Urinary bladder (tissue), 4 donors: ENCODE results near the gene RCBTB2. TPM values are rescaled to one million over a fixed set of nuclear protein-coding genes. Genes with fewer than 3 reads are reported as not detected.

Experiments used
- DNase-seq: peaks from one replicate; pipeline ENCODE4 v3.0.0-alpha.2; 2015; ENCODE audit errors: extremely low spot score
- H3K27ac ChIP-seq: one replicate; pipeline ENCODE4 v1.5.1; 2013; ENCODE audit warnings: low read depth, mild to moderate bottlenecking, moderate library complexity
- H3K36me3 ChIP-seq: one replicate; pipeline ENCODE4 v1.6.1; 2013; ENCODE audit warnings: mild to moderate bottlenecking, moderate library complexity; ENCODE audit not compliant: insufficient read depth
- H3K4me1 ChIP-seq: one replicate; pipeline ENCODE4 v1.6.1; 2013; ENCODE audit warnings: mild to moderate bottlenecking, moderate library complexity; ENCODE audit not compliant: insufficient read depth
- H3K4me3 ChIP-seq: one replicate; pipeline ENCODE4 v1.5.1; 2013; ENCODE audit warnings: low read depth, low read length
- WGBS: extraction: QIAGEN DNeasy Blood & Tissue Kit; methylation state at CpG from one replicate; pipeline ENCODE4 v1.1.7; 2013; 5-methylcytosine and 5-hydroxymethylcytosine counted together
- polyA plus RNA-seq: library from polyadenylated mRNA; stranded (reverse); fragments of 200-250 nt; gene quantifications from one replicate; pipeline ENCODE4 v1.2.3, GENCODE V29; 2013
- total RNA-seq: library from RNA; depleted of rRNA; stranded (reverse); fragments of >200 nt; gene quantifications from one replicate; pipeline ENCODE4 v1.2.3, GENCODE V29; 2014
- donor health status: healthy with polysubstance abuse.
- donor health status: healthy.

RCBTB2 gene
- total and polyA plus RNA-seq, 2 donors, result 16.9 to 36.0 TPM

- no peaks in the 10 kb centered on the region for H3K4me1 ChIP-seq
- no peaks in the 10 kb centered on the region for H3K36me3 ChIP-seq
- H3K27ac ChIP-seq, result no peak overlapping the region
- no peak overlapping the region for H3K4me3 ChIP-seq
- 88% methylated on average over 4 of the region's 4 CpGs for WGBS
- DNase-seq, result no peak
Measured at GRCh38 chr13:48505012-48505411, 27.9 kb downstream of the RCBTB2 start.

DNA sequence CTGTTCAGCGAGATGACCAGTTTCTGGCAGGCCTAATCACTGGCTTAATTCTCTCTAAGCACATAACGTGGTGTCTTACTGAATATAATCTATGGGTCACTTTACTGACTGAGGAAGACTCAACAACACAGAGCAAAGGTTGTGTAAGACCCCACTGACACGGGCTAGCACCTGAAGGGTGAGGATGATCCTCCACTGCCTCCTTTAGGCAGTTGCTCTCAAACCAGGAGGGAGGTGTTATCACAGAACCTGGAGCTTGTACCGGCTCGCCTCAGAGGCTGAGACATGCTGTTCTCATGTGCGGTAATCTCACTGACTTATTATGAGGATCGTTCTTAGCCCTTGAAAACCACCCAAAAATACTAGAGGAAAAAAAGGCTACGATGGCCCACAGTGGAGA, 28.3 kb downstream of the RCBTB2 start:
- Histone ChIP-seq H3K4me3 (no peak overlapping the region), H3K36me3 (no peaks in the 10 kb centered on the region), H3K27ac (no peak overlapping the region), H3K4me1 (no peaks in the 10 kb centered on the region)
- DNase-seq, result no peak
- WGBS, result 87% methylated on average over 8 of the region's 8 CpGs

GRCh38 chr13:48502601-48503319, 30.1 kb downstream of the RCBTB2 start:
- WGBS, result 90% methylated on average over 19 of the region's 19 CpGs
- no peak for DNase-seq
- no peak overlapping the region for H3K4me3 ChIP-seq
- no peaks in the 10 kb centered on the region for H3K4me1 ChIP-seq
- H3K27ac ChIP-seq, result no peak overlapping the region
- H3K36me3 ChIP-seq, result no peaks in the 10 kb centered on the region

DNA sequence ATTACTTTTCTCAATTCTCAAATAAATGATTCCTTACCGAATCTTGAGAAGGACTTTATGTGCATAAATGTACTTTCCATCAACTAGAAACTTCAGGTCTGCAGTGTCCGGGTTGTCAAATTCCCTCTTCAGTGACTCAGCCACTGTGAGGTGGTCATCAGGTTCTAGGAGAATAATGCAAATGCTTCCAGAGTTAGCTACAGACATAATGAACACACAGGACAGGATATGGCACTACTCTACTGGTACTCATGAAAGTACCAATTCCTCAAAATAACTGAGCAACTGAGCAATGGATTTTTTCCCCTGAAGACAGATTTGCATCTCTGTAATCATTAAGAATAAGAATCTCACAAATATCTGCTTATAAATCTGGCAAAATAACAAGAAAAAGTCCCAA, 31.2 kb downstream of the RCBTB2 start:
- Histone ChIP-seq H3K4me1 (no peaks in the 10 kb centered on the region), H3K4me3 (no peak overlapping the region), H3K36me3 (no peaks in the 10 kb centered on the region), H3K27ac (no peak overlapping the region)
- WGBS, result 97% methylated on average over 2 of the region's 2 CpGs
- DNase-seq, result no peak

- Histone ChIP-seq H3K36me3 (no peaks in the 10 kb centered on the region), H3K27ac (no peak overlapping the region), H3K4me3 (no peak overlapping the region), H3K4me1 (no peaks in the 10 kb centered on the region)
- no peak for DNase-seq
- 75% methylated on average over 4 of the region's 4 CpGs for WGBS
Measured at GRCh38 chr13:48500652-48501197, 32.2 kb downstream of the RCBTB2 start.

DNA sequence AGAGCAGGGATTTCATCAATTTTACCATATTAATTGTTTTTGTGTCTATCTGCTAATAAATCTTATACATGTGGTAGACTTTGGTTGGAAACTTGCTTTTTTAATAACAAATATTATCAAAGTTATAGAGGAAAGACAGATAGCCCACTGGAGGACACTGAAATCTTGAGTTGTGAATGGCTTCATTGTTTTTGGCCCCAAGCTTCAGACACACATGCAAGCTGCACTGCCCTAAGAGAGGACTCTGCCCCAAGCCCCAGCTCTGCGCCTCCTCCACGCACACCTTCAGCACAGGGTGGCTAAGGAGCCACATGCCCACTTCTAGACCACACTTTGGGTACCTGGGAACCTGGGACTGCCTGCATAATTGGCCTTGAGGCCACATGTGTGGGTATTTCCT, 35.2 kb downstream of the RCBTB2 start:
- no peak overlapping the region for H3K27ac ChIP-seq
- no peaks in the 10 kb centered on the region for H3K4me1 ChIP-seq
- H3K4me3 ChIP-seq, result no peak overlapping the region
- DNase-seq, result no peak
- no peaks in the 10 kb centered on the region for H3K36me3 ChIP-seq
- 94% methylated on average over 2 of the region's 2 CpGs for WGBS

DNA sequence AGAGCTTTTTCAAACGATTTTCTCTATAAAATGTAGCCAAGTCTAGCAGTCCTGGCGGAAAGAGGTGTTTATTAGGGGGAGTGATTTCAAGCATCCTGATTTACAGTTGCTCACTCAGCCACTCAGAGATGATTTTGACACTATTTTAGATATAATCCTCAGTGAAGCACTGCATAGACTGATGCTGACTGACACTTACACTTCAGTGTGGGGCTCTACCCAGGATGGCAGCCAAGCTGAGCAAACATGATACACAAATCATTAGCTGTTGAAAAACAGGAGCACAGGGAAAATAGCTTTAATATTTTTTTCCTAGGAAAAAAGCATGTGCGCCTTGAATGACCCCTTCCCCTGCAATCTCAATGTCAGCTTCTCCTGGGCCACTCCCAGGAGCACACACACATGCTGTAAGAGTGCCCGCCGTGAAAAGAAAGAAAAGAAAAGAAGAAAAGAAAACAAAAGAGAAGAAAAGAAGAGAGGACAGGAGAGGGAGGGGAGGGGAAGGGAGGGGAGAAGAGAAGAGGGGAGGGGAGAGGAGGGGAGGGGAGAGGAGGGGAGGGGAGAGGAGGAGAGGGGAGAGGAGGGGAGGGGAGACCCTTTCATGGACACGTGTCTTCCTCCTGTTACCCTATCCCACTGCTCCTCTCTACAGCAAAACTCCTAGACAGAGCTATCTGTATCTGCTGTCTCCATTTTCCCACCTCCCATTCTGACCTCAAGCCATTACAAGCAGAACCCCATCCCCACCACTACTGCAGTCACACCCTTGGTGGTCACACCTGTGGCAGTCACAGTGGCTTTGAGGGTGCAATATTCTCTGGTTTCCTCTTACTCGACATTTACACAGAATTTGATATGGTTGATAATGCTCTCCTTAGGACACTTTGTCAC, 36.4 kb downstream of the RCBTB2 start:
- H3K36me3 ChIP-seq, result no peaks in the 10 kb centered on the region
- no peaks in the 10 kb centered on the region for H3K4me1 ChIP-seq
- WGBS, result 68% methylated on average over 7 of the region's 7 CpGs
- no peak for DNase-seq
- no peak overlapping the region for H3K27ac ChIP-seq
- no peak overlapping the region for H3K4me3 ChIP-seq

- Histone ChIP-seq H3K27ac (no peak overlapping the region), H3K4me3 (no peak overlapping the region), H3K36me3 (no peaks in the 10 kb centered on the region), H3K4me1 (no peaks in the 10 kb centered on the region)
- WGBS, result 81% methylated on average over 1 of the region's 1 CpG
- DNase-seq, result no peak
Measured at GRCh38 chr13:48494874-48495273, 38.0 kb downstream of the RCBTB2 start.

DNA sequence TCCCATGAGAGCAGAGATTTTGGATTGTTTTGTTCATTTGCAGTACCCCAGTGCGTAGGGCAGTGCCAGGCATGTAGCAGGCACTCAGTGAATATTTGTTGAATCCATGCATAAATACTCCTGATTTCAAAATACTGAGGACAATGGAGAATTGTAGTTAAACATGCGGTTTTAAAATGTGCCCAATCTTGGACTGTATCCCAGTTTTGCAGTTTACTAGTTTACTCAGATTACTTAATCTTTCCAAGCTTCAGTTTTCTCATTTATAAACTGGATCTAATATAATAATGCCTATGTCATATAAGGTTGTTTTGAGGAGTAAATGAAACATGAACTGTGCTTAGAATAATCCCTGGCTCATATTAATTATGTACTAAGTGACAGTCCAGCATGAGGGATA, 39.0 kb downstream of the RCBTB2 start:
- WGBS, result 73% methylated on average over 2 of the region's 2 CpGs
- DNase-seq, result no peak
- no peak overlapping the region for H3K4me3 ChIP-seq
- no peaks in the 10 kb centered on the region for H3K36me3 ChIP-seq
- H3K27ac ChIP-seq, result no peak overlapping the region
- H3K4me1 ChIP-seq, result no peaks in the 10 kb centered on the region

- Histone ChIP-seq H3K4me1 (no peaks in the 10 kb centered on the region), H3K27ac (peak overlapping the region; percentile 63), H3K36me3 (no peaks in the 10 kb centered on the region), H3K4me3 (no peak overlapping the region)
- no peak for DNase-seq
- WGBS, result 73% methylated on average over 4 of the region's 4 CpGs
Measured at GRCh38 chr13:48493066-48493765, 39.7 kb downstream of the RCBTB2 start.

DNA sequence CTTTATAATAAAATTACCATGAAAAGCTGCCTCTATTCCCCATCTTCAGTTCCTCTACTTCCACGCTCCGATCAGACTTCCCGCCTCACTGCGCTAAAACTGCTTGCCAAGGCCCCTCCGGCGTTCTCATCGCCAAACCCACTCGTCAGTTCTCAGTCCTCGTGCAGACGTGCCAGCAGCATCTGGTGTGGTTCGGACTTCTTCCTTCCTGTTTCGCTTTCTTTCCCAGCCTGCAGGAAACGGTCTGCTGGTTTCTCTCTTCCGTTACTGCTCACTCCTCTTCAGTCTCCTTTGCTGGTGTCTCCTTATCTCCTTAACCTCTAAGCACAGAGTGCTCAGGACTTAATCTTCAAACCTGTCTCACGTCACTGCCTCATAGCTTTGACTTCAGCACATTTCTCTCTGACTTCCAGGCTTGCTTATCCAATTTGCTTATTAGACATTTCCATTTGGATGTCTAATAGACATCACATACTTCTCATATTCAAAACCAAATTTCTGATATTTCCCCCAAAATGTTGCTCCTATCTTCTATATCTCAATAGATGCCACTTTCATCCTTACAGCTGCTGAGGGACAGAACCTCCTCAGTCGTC, 40.3 kb downstream of the RCBTB2 start:
- Histone ChIP-seq H3K27ac (peak overlapping the region; percentile 63), H3K4me3 (peak overlapping the region; percentile 1), H3K4me1 (no peaks in the 10 kb centered on the region), H3K36me3 (no peaks in the 10 kb centered on the region)
- DNase-seq, result no peak
- 30% methylated on average over 16 of the region's 16 CpGs for WGBS

- H3K27ac ChIP-seq, result peak overlapping the region; percentile 48
- peak overlapping the region; percentile 1 for H3K4me3 ChIP-seq
- no peaks in the 10 kb centered on the region for H3K4me1 ChIP-seq
- 64% methylated on average over 1 of the region's 1 CpG for WGBS
- no peaks in the 10 kb centered on the region for H3K36me3 ChIP-seq
- DNase-seq, result no peak
Measured at GRCh38 chr13:48492096-48492440, 40.8 kb downstream of the RCBTB2 start.

- no peaks in the 10 kb centered on the region for H3K4me1 ChIP-seq
- peak overlapping the region; percentile 48 for H3K27ac ChIP-seq
- no peaks in the 10 kb centered on the region for H3K36me3 ChIP-seq
- DNase-seq, result no peak
- H3K4me3 ChIP-seq, result peak overlapping the region; percentile 1
Measured at GRCh38 chr13:48491423-48492095, 41.3 kb downstream of the RCBTB2 start.
